OCI-LY3 (cell line): ENCODE measurements around the gene MNX1.

ENCODE experiments used
- H2AFZ ChIP-seq: fragments of 200-600, 300-600 bp; shearing (Covaris generic); 2 replicates; pipeline ENCODE4 v1.6.0; 2014; ENCODE audit warnings: antibody characterized with exemption, low read depth, low read length
- H3K27ac ChIP-seq: fragments of 200-600, 300-600 bp; sonication (generic); 2 replicates; pipeline ENCODE4 v1.5.1; 2014; ENCODE audit warnings: mild to moderate bottlenecking, low read length, moderate library complexity, mixed read lengths
- H3K27me3 ChIP-seq: fragments of 200-600, 300-600 bp; sonication (generic); 2 replicates; pipeline ENCODE4 v1.6.1; 2014; ENCODE audit warnings: low read depth, low read length, mixed read lengths
- H3K36me3 ChIP-seq: fragments of 200-600, 300-600 bp; sonication (generic); replicated peaks from 2 replicates; pipeline ENCODE3; 2014; ENCODE audit warnings: low read depth, low read length, mixed read lengths
- H3K4me1 ChIP-seq: fragments of 300-600, 200-600 bp; sonication (generic); 2 replicates; pipeline ENCODE4 v1.6.1; 2014; ENCODE audit warnings: low read length, mixed read lengths
- H3K4me2 ChIP-seq: fragments of 200-600, 300-600 bp; sonication (generic); 2 replicates; pipeline ENCODE4 v1.6.1; 2014; ENCODE audit warnings: low read length, mixed read lengths
- H3K4me3 ChIP-seq: fragments of 300-600, 200-600 bp; sonication (generic); 2 replicates; pipeline ENCODE4 v1.5.1; 2014; ENCODE audit warnings: antibody characterized with exemption, mild to moderate bottlenecking, low read length, moderate library complexity
- H3K79me2 ChIP-seq: fragments of 300-600, 200-600 bp; shearing (Covaris generic); 2 replicates; pipeline ENCODE4 v1.6.1; 2014; ENCODE audit warnings: mild to moderate bottlenecking, low read length, mixed read lengths
- H3K9ac ChIP-seq: fragments of 300-600, 200-600 bp; shearing (Covaris generic); 2 replicates; pipeline ENCODE4 v1.6.0; 2014; ENCODE audit warnings: mild to moderate bottlenecking, low read length, moderate library complexity
- H3K9me3 ChIP-seq: fragments of 200-600, 300-600 bp; shearing (Covaris generic); 2 replicates; pipeline ENCODE4 v1.6.1; 2014; ENCODE audit warnings: low read length, mixed read lengths; ENCODE audit not compliant: insufficient read depth
- H4K20me1 ChIP-seq: fragments of 200-600, 300-600 bp; sonication (generic); 2 replicates; pipeline ENCODE4 v1.6.1; 2016; ENCODE audit warnings: low read length, mixed read lengths; ENCODE audit not compliant: insufficient read depth
- EZH2phosphoT487 ChIP-seq: fragments of 200-600 bp; shearing (Covaris generic); IDR thresholded peaks from 2 replicates; pipeline ENCODE4 v1.6.1; 2018; ENCODE audit warnings: antibody characterized with exemption, mixed run types, low read depth
- TF ChIP-seq, protein P1 (sequence below): fragments of 200-600, 300-600 bp; sonication (generic); IDR thresholded peaks from 2 replicates; pipeline ENCODE4 v1.5.1; 2014; ENCODE audit warnings: antibody characterized with exemption, low read length, low read depth

MNX1 gene

GRCh38 chr7:157046681-157047080 is 36.2 kb upstream of the MNX1 start:
- H3K4me3 ChIP-seq, result no peak overlapping the region
- no peak overlapping the region for H3K9ac ChIP-seq

DNA sequence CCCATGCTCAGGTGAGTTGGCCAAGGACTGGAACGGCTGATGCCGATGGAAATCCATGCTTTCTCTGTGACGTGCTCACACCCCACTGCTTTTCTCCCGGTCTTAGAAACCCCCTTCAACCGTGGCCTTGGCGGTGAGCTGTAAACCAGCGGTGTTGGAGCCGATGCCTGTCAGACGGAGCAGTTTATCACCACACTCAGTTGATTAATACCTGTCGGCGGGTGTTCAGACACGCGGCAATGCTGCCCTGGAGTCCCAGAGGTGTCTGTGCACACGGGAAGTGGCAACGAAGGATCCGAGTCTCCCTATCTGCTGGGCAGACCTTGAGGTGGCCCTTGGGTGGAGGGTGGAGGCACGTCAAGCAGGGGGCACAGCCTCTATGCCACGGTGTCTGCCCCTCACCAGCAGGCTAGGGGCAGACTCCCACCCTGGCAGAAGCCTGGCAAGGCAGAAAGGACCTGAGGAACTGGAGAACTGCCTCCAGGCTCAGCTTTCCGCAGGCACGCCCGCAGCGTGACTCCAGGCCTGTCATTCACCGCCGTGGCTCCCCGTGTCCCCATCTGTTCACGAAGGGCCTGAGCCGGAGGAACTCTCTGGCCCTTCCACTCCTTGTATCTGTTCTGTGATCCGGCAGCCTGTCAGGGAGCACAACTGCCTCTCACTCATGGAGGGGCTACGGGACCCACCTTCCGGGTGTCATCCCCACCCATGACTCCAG is 34.6 kb upstream of the MNX1 start:
- no peaks in the 10 kb centered on the region for H3K4me1 ChIP-seq
- no peak overlapping the region for H3K27ac ChIP-seq
- H4K20me1 ChIP-seq, result no peaks in the 10 kb centered on the region
- H3K9me3 ChIP-seq, result no peaks in the 10 kb centered on the region
- H3K4me3 ChIP-seq, result no peak overlapping the region
- no peak overlapping the region for H2AFZ ChIP-seq
- TF ChIP-seq EZH2phosphoT487, result no peak
- TF ChIP-seq, protein P1, sequence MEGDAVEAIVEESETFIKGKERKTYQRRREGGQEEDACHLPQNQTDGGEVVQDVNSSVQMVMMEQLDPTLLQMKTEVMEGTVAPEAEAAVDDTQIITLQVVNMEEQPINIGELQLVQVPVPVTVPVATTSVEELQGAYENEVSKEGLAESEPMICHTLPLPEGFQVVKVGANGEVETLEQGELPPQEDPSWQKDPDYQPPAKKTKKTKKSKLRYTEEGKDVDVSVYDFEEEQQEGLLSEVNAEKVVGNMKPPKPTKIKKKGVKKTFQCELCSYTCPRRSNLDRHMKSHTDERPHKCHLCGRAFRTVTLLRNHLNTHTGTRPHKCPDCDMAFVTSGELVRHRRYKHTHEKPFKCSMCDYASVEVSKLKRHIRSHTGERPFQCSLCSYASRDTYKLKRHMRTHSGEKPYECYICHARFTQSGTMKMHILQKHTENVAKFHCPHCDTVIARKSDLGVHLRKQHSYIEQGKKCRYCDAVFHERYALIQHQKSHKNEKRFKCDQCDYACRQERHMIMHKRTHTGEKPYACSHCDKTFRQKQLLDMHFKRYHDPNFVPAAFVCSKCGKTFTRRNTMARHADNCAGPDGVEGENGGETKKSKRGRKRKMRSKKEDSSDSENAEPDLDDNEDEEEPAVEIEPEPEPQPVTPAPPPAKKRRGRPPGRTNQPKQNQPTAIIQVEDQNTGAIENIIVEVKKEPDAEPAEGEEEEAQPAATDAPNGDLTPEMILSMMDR, result no peak
- no peaks in the 10 kb centered on the region for H3K36me3 ChIP-seq
- no peaks in the 10 kb centered on the region for H3K79me2 ChIP-seq
- H3K27me3 ChIP-seq, result no peaks in the 10 kb centered on the region
- H3K4me2 ChIP-seq, result no peak overlapping the region
- H3K9ac ChIP-seq, result no peak overlapping the region

More at GRCh38 chr7:157046681-157047080, 36.2 kb upstream of the MNX1 start:
- Histone ChIP-seq H3K4me2 (no peak overlapping the region), H3K9me3 (no peaks in the 10 kb centered on the region), H3K4me1 (no peaks in the 10 kb centered on the region), H3K27ac (no peak overlapping the region), H2AFZ (no peak overlapping the region), H4K20me1 (no peaks in the 10 kb centered on the region), H3K79me2 (no peaks in the 10 kb centered on the region), H3K36me3 (no peaks in the 10 kb centered on the region), H3K27me3 (no peaks in the 10 kb centered on the region)
- TF ChIP-seq EZH2phosphoT487, result no peak
- TF ChIP-seq, protein P1, result no peak

GRCh38 chr7:157044147-157044687 is 33.8 kb upstream of the MNX1 start:
- H3K36me3 ChIP-seq, result no peaks in the 10 kb centered on the region
- no peaks in the 10 kb centered on the region for H3K27me3 ChIP-seq
- no peaks in the 10 kb centered on the region for H3K9me3 ChIP-seq
- H4K20me1 ChIP-seq, result no peaks in the 10 kb centered on the region
- H3K4me2 ChIP-seq, result no peak overlapping the region
- no peak for TF ChIP-seq EZH2phosphoT487
- TF ChIP-seq, protein P1, result no peak
- H3K79me2 ChIP-seq, result no peaks in the 10 kb centered on the region
- no peak overlapping the region for H3K9ac ChIP-seq
- H3K4me3 ChIP-seq, result no peak overlapping the region
- no peak overlapping the region for H3K27ac ChIP-seq
- no peak overlapping the region for H2AFZ ChIP-seq
- no peaks in the 10 kb centered on the region for H3K4me1 ChIP-seq

DNA sequence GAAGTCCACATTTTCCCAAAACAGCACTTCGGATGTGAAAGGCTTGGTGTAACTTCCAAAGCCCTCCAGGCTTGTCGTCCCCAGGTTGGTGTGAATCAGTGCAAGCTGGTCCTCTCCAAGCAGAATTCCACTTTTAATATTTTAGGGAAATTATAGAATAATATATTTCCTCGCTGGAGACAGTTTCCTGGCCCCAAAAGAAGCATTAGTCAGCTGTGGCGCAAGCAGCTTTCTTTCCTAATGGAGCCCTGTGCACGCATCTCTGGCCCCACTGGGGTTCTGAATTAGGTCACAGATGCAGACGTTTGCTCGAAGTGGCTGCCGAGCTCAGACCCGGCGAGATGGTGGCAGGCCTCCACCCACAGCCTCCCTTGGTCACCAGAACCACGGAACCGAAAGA is 33.3 kb upstream of the MNX1 start:
- TF ChIP-seq, protein P1, result no peak
- no peak for TF ChIP-seq EZH2phosphoT487
- no peaks in the 10 kb centered on the region for H3K27me3 ChIP-seq

More for the DNA sequence above, 33.3 kb upstream of the MNX1 start:
- no peaks in the 10 kb centered on the region for H4K20me1 ChIP-seq
- H3K9me3 ChIP-seq, result no peaks in the 10 kb centered on the region
- H3K36me3 ChIP-seq, result no peaks in the 10 kb centered on the region
- H3K4me3 ChIP-seq, result no peak overlapping the region
- H2AFZ ChIP-seq, result no peak overlapping the region
- no peak overlapping the region for H3K27ac ChIP-seq
- no peak overlapping the region for H3K9ac ChIP-seq
- H3K79me2 ChIP-seq, result no peaks in the 10 kb centered on the region
- no peak overlapping the region for H3K4me2 ChIP-seq
- H3K4me1 ChIP-seq, result no peaks in the 10 kb centered on the region
